Right renal pelvis (tissue), 4 donors: ENCODE measurements around the gene GALNT16. TPM values are rescaled to one million over a fixed set of nuclear protein-coding genes. Genes with fewer than 3 reads are reported as not detected.

Source experiments
- DNase-seq, 4 donors: peaks; one replicate each; pipeline ENCODE4 v3.0.0-alpha.2; 2013; ENCODE audit warnings: low read depth in 4 of 4, low spot score in 3 of 4, missing footprints in 1 of 4
- polyA plus RNA-seq, 4 donors: library from polyadenylated mRNA; unstranded; fragments of 120-200 nt; gene quantifications; one replicate each; pipeline ENCODE4 v1.2.1, GENCODE V29; 2013; ENCODE audit not compliant: insufficient read length in 4 of 4

GALNT16 gene
- polyA plus RNA-seq, 4 donors: 2.9 to 4.7 (median 3.7) TPM

- DNase-seq: peak; percentile 94 to 97 (median 96)
These were observed 138.3 kb downstream of the GALNT16 start, which contains the start of the genes ERH and SLC39A9 for GRCh38 chr14:69398053-69398817. TSS of gene ERH (minus strand) at chr14:69398299. CDS start at chr14:69398233, 66 bp downstream. TSS of gene SLC39A9 (plus strand) at chr14:69398692. CDS start at chr14:69399370, 678 bp downstream.

- DNase-seq: no peak
These were observed 138.9 kb downstream of the GALNT16 start for GRCh38 chr14:69398818-69399210.

- DNase-seq: no peak
These were observed 139.8 kb downstream of the GALNT16 start for GRCh38 chr14:69399750-69400149.

- no peak for DNase-seq
These were observed 140.2 kb downstream of the GALNT16 start for GRCh38 chr14:69400154-69400553.

GRCh38 chr14:69401841-69402240 is 141.9 kb downstream of the GALNT16 start:
- no peak for DNase-seq

GRCh38 chr14:69404478-69404877 is 144.5 kb downstream of the GALNT16 start:
- no peak for DNase-seq

DNA sequence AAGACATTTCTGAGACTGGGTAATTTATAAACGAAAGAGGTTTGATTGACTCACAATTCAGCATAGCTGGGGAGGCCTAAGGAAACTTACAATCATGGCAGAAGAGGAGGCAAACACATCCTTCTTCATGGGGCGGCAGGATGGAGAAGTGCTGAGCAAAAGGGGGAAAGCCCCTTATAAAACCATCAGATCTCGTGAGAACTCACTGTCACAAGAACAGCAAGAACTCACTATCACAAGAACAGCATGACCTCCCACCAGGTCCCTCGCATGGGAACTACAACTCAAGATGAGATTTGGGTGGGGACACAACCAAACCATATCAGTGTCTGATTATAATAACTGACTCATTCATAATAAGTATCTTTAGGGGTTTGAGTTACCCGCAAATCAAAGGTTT is 144.9 kb downstream of the GALNT16 start:
- no peak for DNase-seq

DNA sequence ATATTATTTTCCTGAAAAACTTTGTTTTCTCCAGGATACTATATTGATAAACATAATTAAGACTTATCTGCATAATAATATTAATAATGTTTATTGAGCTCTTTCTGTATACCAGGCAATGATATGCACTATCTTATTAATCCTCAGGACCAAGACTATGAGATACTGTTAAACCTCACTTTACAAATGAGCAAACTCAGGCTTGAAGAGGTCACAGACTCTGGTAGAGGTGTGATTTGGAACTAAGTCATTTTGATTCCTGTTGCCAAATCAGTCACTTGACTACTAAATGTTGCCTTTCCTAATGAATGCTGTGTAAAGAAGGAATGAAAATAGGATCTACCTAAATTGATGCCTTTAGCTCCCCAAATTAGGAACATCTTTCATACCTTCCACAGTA is 145.8 kb downstream of the GALNT16 start:
- no peak for DNase-seq

Other genes starting within 250 kb of the GALNT16 start
- gene DCAF5, start 107.0 kb upstream of the GALNT16 start, polyA plus RNA-seq: 10 to 100 TPM; 55.6 to 62.9 (median 59.8) TPM
- gene EXD2, start 68.7 kb upstream of the GALNT16 start, polyA plus RNA-seq: 10 to 100 TPM; 22.7 to 36.3 (median 33.8) TPM
- 100 to 1,000 TPM; 300 to 387 (median 351) TPM for gene ERH, start 138.1 kb downstream of the GALNT16 start, polyA plus RNA-seq
- gene SLC39A9, start 138.5 kb downstream of the GALNT16 start, polyA plus RNA-seq: 10 to 100 TPM; 79.0 to 89.3 (median 86.3) TPM
- gene PLEKHD1, start 224.6 kb downstream of the GALNT16 start, polyA plus RNA-seq: 1 to 10 TPM; 4.3 to 6.1 (median 5.2) TPM